IMR-90 (cell line): Measurements from ENCODE around the gene GSTT2B. TPM values are rescaled to one million over a fixed set of nuclear protein-coding genes. Genes with fewer than 3 reads are reported as not detected.
"Not testable (repeated sequence)": the region's sequence is repeated elsewhere in the genome, so short reads cannot be mapped to it uniquely, and the experiment has no call there.

ENCODE experiments used
- ATAC-seq: fragments of 200-7000 bp; cut with Tn5 transposase; 2 replicates; pipeline ENCODE4 v1.9.1; 2020; ENCODE audit warnings: low read depth, mild to moderate bottlenecking, moderate library complexity
- BruUV-seq: library from RNA; stranded (reverse); fragments of 400-500 nt; replicated peaks from 2 replicates; lab custom pipeline; 2021; lab: Mats Ljungman, UMichigan
- CTCF ChIA-PET: fragments of 300-600 bp; formaldehyde crosslinking; extraction: SDS; loops from one replicate; lab custom pipeline; 2021; ENCODE audit warnings: antibody characterized with exemption; lab: Yijun Ruan, JAX
- POLR2A ChIA-PET: fragments of 300-600 bp; sonication (Branson Sonifier 250); formaldehyde crosslinking; loops from one replicate; lab custom pipeline; 2022; ENCODE audit warnings: antibody characterized with exemption; ENCODE audit not compliant: unreplicated experiment; lab: Charles Lee
- DNase-seq: peaks from one replicate; pipeline ENCODE4 v3.0.0; 2013
- H2AFZ ChIP-seq: replicated peaks from 2 replicates; pipeline ENCODE3; 2013; ENCODE audit warnings: low read length, mild to moderate bottlenecking; ENCODE audit not compliant: poor library complexity
- H2AK5ac ChIP-seq: 2 replicates; pipeline ENCODE4 v1.6.1; 2013; ENCODE audit warnings: low read depth, low read length, inconsistent platforms
- H2AK9ac ChIP-seq: replicated peaks from 2 replicates; pipeline ENCODE3; 2013; ENCODE audit warnings: mild to moderate bottlenecking, low read depth, low read length, moderate library complexity; ENCODE audit not compliant: poor library complexity
- H2BK120ac ChIP-seq: 2 replicates; pipeline ENCODE4 v1.6.1; 2013; ENCODE audit warnings: low read depth, low read length, inconsistent platforms
- H2BK15ac ChIP-seq: 3 replicates; pipeline ENCODE4 v1.6.1; 2013; ENCODE audit warnings: low read depth, low read length, inconsistent platforms
- H2BK20ac ChIP-seq: 2 replicates; pipeline ENCODE4 v1.6.1; 2013; ENCODE audit warnings: low read depth, mild to moderate bottlenecking, inconsistent platforms, low read length, moderate library complexity
- H2BK5ac ChIP-seq: 2 replicates; pipeline ENCODE4 v1.6.1; 2013; ENCODE audit warnings: mild to moderate bottlenecking, low read depth, low read length, inconsistent platforms; ENCODE audit not compliant: poor library complexity, severe bottlenecking
- H3K14ac ChIP-seq: replicated peaks from 2 replicates; pipeline ENCODE4 v1.6.1; 2013; ENCODE audit warnings: low read depth, low read length, inconsistent platforms
- H3K18ac ChIP-seq: 2 replicates; pipeline ENCODE4 v1.6.1; 2013; ENCODE audit warnings: low read depth, low read length, control low read depth
- H3K23ac ChIP-seq: 2 replicates; pipeline ENCODE4 v1.6.1; 2013; ENCODE audit warnings: low read depth, low read length, inconsistent platforms
- H3K27ac ChIP-seq: 2 replicates; pipeline ENCODE4 v1.5.1; 2013; ENCODE audit warnings: mild to moderate bottlenecking, control low read depth, low read length; ENCODE audit not compliant: insufficient read depth
- H3K27me3 ChIP-seq: 2 replicates; pipeline ENCODE4 v1.6.1; 2013; ENCODE audit warnings: low read length; ENCODE audit not compliant: control insufficient read depth, insufficient read depth
- H3K36me3 ChIP-seq: 2 replicates; pipeline ENCODE4 v1.6.1; 2013; ENCODE audit warnings: low read length, mixed read lengths; ENCODE audit not compliant: control insufficient read depth, insufficient read depth
- H3K4ac ChIP-seq: 2 replicates; pipeline ENCODE4 v1.6.1; 2013; ENCODE audit warnings: low read depth, low read length, inconsistent platforms
- H3K4me1 ChIP-seq: 2 replicates; pipeline ENCODE4 v1.6.1; 2013; ENCODE audit warnings: low read length, mixed read lengths; ENCODE audit not compliant: control insufficient read depth, insufficient read depth
- H3K4me2 ChIP-seq: 2 replicates; pipeline ENCODE4 v1.6.1; 2013; ENCODE audit warnings: low read depth, mild to moderate bottlenecking, control low read depth, low read length, moderate library complexity
- H3K4me3 ChIP-seq: 2 replicates; pipeline ENCODE4 v1.5.1; 2013; ENCODE audit warnings: low read depth, mild to moderate bottlenecking, control low read depth, low read length, moderate library complexity; ENCODE audit not compliant: insufficient read depth
- H3K56ac ChIP-seq: 2 replicates; pipeline ENCODE4 v1.6.1; 2013; ENCODE audit warnings: low read length, inconsistent platforms; ENCODE audit not compliant: insufficient read depth; ENCODE audit errors: extremely low read depth
- H3K79me1 ChIP-seq, 2 experiments: 2 replicates each; pipeline ENCODE4 v1.6.1; 2013; ENCODE audit warnings: low read length in 2 of 2, inconsistent platforms in 1 of 2, low read depth in 1 of 2
- H3K9ac ChIP-seq: 2 replicates; pipeline ENCODE4 v1.6.1; 2013; ENCODE audit warnings: low read depth, low read length, control low read depth
- H3K9me1 ChIP-seq: 2 replicates; pipeline ENCODE4 v1.6.1; 2013; ENCODE audit warnings: low read length, inconsistent platforms; ENCODE audit not compliant: insufficient read depth
- H3K9me3 ChIP-seq: 2 replicates; pipeline ENCODE4 v1.6.1; 2013; ENCODE audit warnings: low read length; ENCODE audit not compliant: control insufficient read depth, insufficient read depth
- H4K20me1 ChIP-seq: 2 replicates; pipeline ENCODE4 v1.6.1; 2013; ENCODE audit warnings: low read length, inconsistent platforms; ENCODE audit not compliant: insufficient read depth
- H4K5ac ChIP-seq: 2 replicates; pipeline ENCODE4 v1.6.1; 2013; ENCODE audit warnings: mild to moderate bottlenecking, low read depth, low read length, control low read depth
- H4K8ac ChIP-seq, 2 experiments: 2 replicates each; pipeline ENCODE4 v1.6.1; 2013; ENCODE audit warnings: low read depth in 2 of 2, low read length in 2 of 2, control low read depth in 1 of 2, inconsistent platforms in 1 of 2
- H4K91ac ChIP-seq: 2 replicates; pipeline ENCODE4 v1.6.1; 2013; ENCODE audit warnings: low read depth, low read length, inconsistent platforms; ENCODE audit not compliant: insufficient read depth
- CEBPB ChIP-seq: IDR thresholded peaks from 2 replicates; pipeline ENCODE4 v1.6.1; 2012; ENCODE audit warnings: low read depth, low read length, improper control_type of control experiment
- CTCF ChIP-seq: conservative IDR thresholded peaks from 2 replicates; pipeline ENCODE4 v1.5.1; 2012; ENCODE audit warnings: mild to moderate bottlenecking, low read depth, low read length, improper control_type of control experiment
- MXI1 ChIP-seq: IDR thresholded peaks from 2 replicates; pipeline ENCODE4 v1.6.1; 2012; ENCODE audit warnings: low read depth, mild to moderate bottlenecking, low read length, moderate library complexity, borderline replicate concordance
- NFE2L2 ChIP-seq: fragments of 150-350 bp; IDR thresholded peaks from 2 replicates; pipeline ENCODE4 v1.6.1; 2016; ENCODE audit warnings: low read depth, mild to moderate bottlenecking, low read length
- RCOR1 ChIP-seq: IDR thresholded peaks from 2 replicates; pipeline ENCODE4 v1.6.1; 2012; ENCODE audit warnings: mild to moderate bottlenecking, low read length, improper control_type of control experiment; ENCODE audit not compliant: insufficient replicate concordance
- WGBS, 2 experiments: methylation state at CpG; one replicate each; pipeline versions ENCODE4 v1.1.5 to v1.1.7; 2013; ENCODE audit warnings: missing lambda C conversion rate in 2 of 2; ENCODE audit not compliant: insufficient read length in 1 of 2; ENCODE audit errors: extremely low coverage in 2 of 2; 5-methylcytosine and 5-hydroxymethylcytosine counted together
- dilution Hi-C: fragments of 300-500 bp; cut with HindIII; formaldehyde crosslinking; loops from one replicate; pipeline ENCODE4 v1.14.3; 2018; ENCODE audit warnings: low sequenced_read_pairs; ENCODE audit not compliant: unreplicated experiment
- in situ Hi-C: fragments of 300-500 bp; cut with MboI; formaldehyde crosslinking; loops from 3 replicates; pipeline ENCODE4 v1.14.3; 2019; ENCODE audit warnings: low sequenced_read_pairs, inconsistent platforms, mixed read lengths
- intact Hi-C: fragments of 100-400 bp; cut with micrococcal nuclease; formaldehyde crosslinking; loops from 2 replicates; pipeline ENCODE4 v1.10.0; 2022
- polyA plus RNA-seq, 3 experiments: library from polyadenylated mRNA; depleted of rRNA; stranded (reverse); fragments of >200 nt; gene quantifications; 2 replicates each; pipeline ENCODE4 v1.2.3, GENCODE V29; 2012; ENCODE audit warnings: low replicate concordance in 1 of 3
- total RNA-seq: library from RNA; depleted of rRNA; stranded (reverse); fragments of >200 nt; gene quantifications from 2 replicates; pipeline ENCODE4 v1.2.3, GENCODE V29; 2012
- TF ChIP-seq, protein P1 (sequence below): fragments of 150-350 bp; IDR thresholded peaks from 2 replicates; pipeline ENCODE4 v1.6.1; 2017; ENCODE audit warnings: mild to moderate bottlenecking, antibody characterized with exemption, low read length, low read depth

The GSTT2B gene
- total and polyA plus RNA-seq, 2 of the 4 experiments (the other 2 are of a cell fraction): 15.1 to 77.0 TPM

DNA sequence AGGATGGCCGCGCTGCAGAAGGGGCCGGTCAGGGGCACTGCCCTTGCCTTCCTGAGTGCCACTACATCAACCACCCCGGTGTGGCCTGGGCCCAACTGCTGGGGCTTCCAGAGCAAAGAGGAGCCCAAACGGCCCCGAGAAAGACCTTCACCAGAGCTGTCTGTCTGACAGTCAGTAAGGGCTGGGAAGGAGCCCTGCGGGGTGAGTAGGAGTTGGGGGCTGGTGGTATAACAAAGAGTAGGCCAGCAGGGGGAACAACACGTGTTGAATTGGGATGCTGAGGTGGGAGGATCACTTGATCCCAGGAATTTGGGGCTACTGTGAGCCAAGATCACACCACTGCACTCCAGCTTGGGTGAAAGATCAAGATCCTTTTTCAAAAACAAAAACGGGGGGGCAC is 40.3 kb upstream of the GSTT2B start:
- H2BK20ac ChIP-seq: no peak overlapping the region
- no peaks in the 10 kb centered on the region for H3K9me3 ChIP-seq
- H3K9ac ChIP-seq: no peak overlapping the region
- H2AK9ac ChIP-seq: no peak overlapping the region
- no peak overlapping the region for H2BK120ac ChIP-seq
- no peak overlapping the region for H2AFZ ChIP-seq
- H3K14ac ChIP-seq: no peak overlapping the region
- H4K5ac ChIP-seq: no peak overlapping the region
- H2AK5ac ChIP-seq: no peak overlapping the region
- POLR2A ChIA-PET: no interaction called here
- no peak overlapping the region for H3K4me3 ChIP-seq
- no peak for ATAC-seq
- no peaks in the 10 kb centered on the region; the same call in 1 of the 2 replicates for H3K27me3 ChIP-seq
- H3K56ac ChIP-seq: no peak overlapping the region
- H3K4me2 ChIP-seq: no peak overlapping the region
- no peak overlapping the region for H4K91ac ChIP-seq
- BruUV-seq: no TSS peak
- CTCF ChIA-PET: no interaction called here
- intact Hi-C loops (no loop called here), in situ Hi-C loops (no loop called here), dilution Hi-C loops (no loop called here)
- H4K8ac ChIP-seq: no peak overlapping the region
- H3K4ac ChIP-seq: no peak overlapping the region
- H3K9me1 ChIP-seq: no peaks in the 10 kb centered on the region
- WGBS, 2 experiments: 43% methylated on average over 2 of the region's 9 CpGs; no CpG with 5 or more reads in 1 of the 2 experiments
- no peak overlapping the region for H2BK15ac ChIP-seq
- H3K27ac ChIP-seq: no peak overlapping the region
- no peaks in the 10 kb centered on the region for H3K79me1 ChIP-seq
- H3K23ac ChIP-seq: no peak overlapping the region
- H2BK5ac ChIP-seq: no peak overlapping the region
- TF ChIP-seq CTCF (no peak), RCOR1 (no peak), NFE2L2 (no peak), CEBPB (no peak), MXI1 (no peak)
- TF ChIP-seq, protein P1, sequence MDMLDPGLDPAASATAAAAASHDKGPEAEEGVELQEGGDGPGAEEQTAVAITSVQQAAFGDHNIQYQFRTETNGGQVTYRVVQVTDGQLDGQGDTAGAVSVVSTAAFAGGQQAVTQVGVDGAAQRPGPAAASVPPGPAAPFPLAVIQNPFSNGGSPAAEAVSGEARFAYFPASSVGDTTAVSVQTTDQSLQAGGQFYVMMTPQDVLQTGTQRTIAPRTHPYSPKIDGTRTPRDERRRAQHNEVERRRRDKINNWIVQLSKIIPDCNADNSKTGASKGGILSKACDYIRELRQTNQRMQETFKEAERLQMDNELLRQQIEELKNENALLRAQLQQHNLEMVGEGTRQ: no peak
- H3K4me1 ChIP-seq: no peaks in the 10 kb centered on the region
- no peaks in the 10 kb centered on the region for H3K36me3 ChIP-seq
- no peaks in the 10 kb centered on the region for H4K20me1 ChIP-seq
- H3K18ac ChIP-seq: no peak overlapping the region
- no peak for DNase-seq

DNA sequence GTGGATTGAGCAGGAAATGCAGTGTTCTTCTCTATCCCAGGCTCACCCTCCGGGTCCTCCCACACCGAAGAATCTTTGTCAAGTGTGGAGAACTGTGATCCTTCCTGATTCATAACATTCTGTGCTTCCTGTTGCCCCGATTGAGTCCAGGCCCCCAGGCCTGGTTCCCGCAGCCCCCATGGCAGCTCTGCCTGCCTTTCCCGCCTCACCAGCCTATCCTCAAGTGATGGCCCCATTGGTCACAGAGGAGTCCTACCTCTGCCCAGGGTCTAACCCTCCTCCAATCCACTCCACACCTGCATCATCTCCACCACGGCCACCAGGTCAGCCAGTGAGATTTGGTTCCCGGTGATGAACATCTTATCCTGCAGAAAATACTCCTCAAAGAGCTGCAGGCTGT is 38.8 kb upstream of the GSTT2B start:
- H3K27me3 ChIP-seq, H4K91ac ChIP-seq, H3K14ac ChIP-seq, H2AFZ ChIP-seq, H3K18ac ChIP-seq, H4K5ac ChIP-seq, H2AK5ac ChIP-seq, BruUV-seq, H3K27ac ChIP-seq, H2BK15ac ChIP-seq, H4K20me1 ChIP-seq, H3K4me3 ChIP-seq, H4K8ac ChIP-seq, ATAC-seq, H2BK5ac ChIP-seq, POLR2A ChIA-PET, H3K4me2 ChIP-seq, H3K56ac ChIP-seq, H3K79me1 ChIP-seq, intact Hi-C loops, H3K4ac ChIP-seq, DNase-seq, H2AK9ac ChIP-seq, H3K9ac ChIP-seq, H3K23ac ChIP-seq, H3K4me1 ChIP-seq, H3K9me1 ChIP-seq, dilution Hi-C loops, H3K9me3 ChIP-seq, H2BK120ac ChIP-seq, H3K36me3 ChIP-seq, H2BK20ac ChIP-seq, CTCF ChIA-PET: not testable (repeated sequence)
- WGBS, 2 experiments: 82% methylated on average over 3 of the region's 7 CpGs; no CpG with 5 or more reads in 1 of the 2 experiments
- in situ Hi-C loops: loop anchor here (5.0 kb wide), 1 partner anchor 173 kb away; no protein-coding TSS in a partner anchor
